Activated naive CD8-positive, alpha-beta T cell treated with anti-CD3 and anti-CD28 coated beads for 36 hours (primary cell): ENCODE data around the gene FSCN2. TPM values are rescaled to one million over a fixed set of nuclear protein-coding genes. Genes with fewer than 3 reads are reported as not detected.
A peak's percentile ranks its signal among the peaks of the same experiment; 100 is the strongest.

ENCODE experiments used
- DNase-seq: peaks from one replicate; pipeline ENCODE4 v3.0.0; 2021
- H3K27ac Mint-ChIP-seq: one replicate; pipeline ENCODE4 v1.8.0; 2022; ENCODE audit warnings: mild to moderate bottlenecking, moderate library complexity, mixed read lengths
- H3K27me3 Mint-ChIP-seq: one replicate; pipeline ENCODE4 v1.8.0; 2022; ENCODE audit warnings: mild to moderate bottlenecking, mixed read lengths
- H3K36me3 Mint-ChIP-seq: one replicate; pipeline ENCODE4 v1.8.0; 2021; ENCODE audit warnings: mild to moderate bottlenecking, mixed read lengths
- H3K4me1 Mint-ChIP-seq: one replicate; pipeline ENCODE4 v1.8.0; 2021; ENCODE audit warnings: mixed read lengths
- H3K4me3 Mint-ChIP-seq: one replicate; pipeline ENCODE4 v1.8.0; 2022; ENCODE audit warnings: mild to moderate bottlenecking, moderate library complexity, mixed read lengths
- H3K9me3 Mint-ChIP-seq: one replicate; pipeline ENCODE4 v1.8.0; 2022; ENCODE audit warnings: mixed read lengths
- total RNA-seq, 2 experiments: library from RNA; stranded (reverse); gene quantifications; one replicate each; pipeline ENCODE4 v1.2.3, GENCODE V29; 2021

The FSCN2 gene
- total RNA-seq, 2 experiments from 2014 or later: 0.29 to 0.36 TPM

DNA sequence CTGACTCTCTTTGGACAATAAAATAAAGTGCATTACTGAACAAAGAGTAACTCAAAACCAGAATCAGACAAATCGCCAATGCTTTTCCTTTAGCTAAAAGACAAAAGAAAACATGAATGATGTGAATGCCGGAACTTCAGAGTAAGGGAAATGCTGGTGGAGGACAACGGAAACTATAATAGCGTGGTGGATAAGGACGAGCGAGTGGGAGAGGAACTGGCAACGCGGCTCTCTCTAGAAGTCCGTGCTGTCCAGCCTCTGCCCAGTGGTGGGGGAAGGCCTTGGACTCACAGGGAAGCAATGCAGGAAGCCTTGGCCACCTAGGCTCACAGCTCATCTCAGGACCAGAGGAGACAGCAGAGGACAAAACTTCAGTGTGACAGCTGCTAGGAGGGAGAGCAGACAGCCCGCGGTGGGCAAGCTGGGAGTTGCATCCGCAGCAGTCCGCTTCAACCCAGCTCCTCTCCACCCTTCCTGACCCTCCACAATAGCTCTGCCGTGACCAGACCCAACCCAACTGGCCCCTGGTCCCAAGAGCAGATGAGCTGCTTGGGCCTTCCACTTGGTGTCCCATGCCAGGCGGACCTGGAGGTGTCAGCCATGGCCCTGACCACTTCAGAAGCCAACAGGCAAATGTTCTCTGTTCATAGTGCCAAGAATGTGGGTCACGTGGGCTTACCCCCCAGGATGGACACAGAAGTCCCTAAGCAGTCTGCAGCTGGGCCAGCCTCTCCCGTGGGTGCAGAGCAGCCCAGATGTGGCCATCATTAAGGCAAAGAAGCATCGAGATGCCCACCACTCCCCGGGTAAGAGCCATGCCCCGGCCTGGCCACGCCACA, 29.3 kb downstream of the FSCN2 start:
- H3K36me3 Mint-ChIP-seq: peaks cover 14% of the 10 kb centered on the region
- no peak overlapping the region for H3K27ac Mint-ChIP-seq
- H3K4me3 Mint-ChIP-seq: no peak overlapping the region
- DNase-seq: no peak
- H3K27me3 Mint-ChIP-seq: no peaks in the 10 kb centered on the region
- H3K4me1 Mint-ChIP-seq: peaks cover 15% of the 10 kb centered on the region
- no peaks in the 10 kb centered on the region for H3K9me3 Mint-ChIP-seq

DNA sequence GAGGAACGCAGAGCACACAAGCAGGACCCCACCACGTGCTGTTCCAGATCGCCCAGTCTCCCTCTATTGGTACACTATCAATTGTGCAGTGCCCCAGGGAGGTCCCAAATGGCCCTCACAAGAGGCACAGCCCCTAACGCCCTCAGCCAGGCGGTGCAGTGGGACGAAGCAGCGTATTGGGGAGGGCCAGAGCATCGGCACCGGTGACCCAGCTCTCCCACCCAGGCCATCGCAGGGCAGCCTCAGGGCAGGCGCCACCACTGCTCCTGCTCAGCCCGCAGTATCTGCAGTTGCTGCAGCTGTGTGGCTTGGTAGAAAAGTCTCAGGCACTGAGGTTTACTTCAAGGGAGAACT, 29.9 kb downstream of the FSCN2 start:
- H3K4me3 Mint-ChIP-seq: no peak overlapping the region
- peaks cover 15% of the 10 kb centered on the region for H3K4me1 Mint-ChIP-seq
- H3K27me3 Mint-ChIP-seq: no peaks in the 10 kb centered on the region
- H3K27ac Mint-ChIP-seq: no peak overlapping the region
- DNase-seq: no peak
- peaks cover 17% of the 10 kb centered on the region for H3K36me3 Mint-ChIP-seq
- H3K9me3 Mint-ChIP-seq: no peaks in the 10 kb centered on the region

DNA sequence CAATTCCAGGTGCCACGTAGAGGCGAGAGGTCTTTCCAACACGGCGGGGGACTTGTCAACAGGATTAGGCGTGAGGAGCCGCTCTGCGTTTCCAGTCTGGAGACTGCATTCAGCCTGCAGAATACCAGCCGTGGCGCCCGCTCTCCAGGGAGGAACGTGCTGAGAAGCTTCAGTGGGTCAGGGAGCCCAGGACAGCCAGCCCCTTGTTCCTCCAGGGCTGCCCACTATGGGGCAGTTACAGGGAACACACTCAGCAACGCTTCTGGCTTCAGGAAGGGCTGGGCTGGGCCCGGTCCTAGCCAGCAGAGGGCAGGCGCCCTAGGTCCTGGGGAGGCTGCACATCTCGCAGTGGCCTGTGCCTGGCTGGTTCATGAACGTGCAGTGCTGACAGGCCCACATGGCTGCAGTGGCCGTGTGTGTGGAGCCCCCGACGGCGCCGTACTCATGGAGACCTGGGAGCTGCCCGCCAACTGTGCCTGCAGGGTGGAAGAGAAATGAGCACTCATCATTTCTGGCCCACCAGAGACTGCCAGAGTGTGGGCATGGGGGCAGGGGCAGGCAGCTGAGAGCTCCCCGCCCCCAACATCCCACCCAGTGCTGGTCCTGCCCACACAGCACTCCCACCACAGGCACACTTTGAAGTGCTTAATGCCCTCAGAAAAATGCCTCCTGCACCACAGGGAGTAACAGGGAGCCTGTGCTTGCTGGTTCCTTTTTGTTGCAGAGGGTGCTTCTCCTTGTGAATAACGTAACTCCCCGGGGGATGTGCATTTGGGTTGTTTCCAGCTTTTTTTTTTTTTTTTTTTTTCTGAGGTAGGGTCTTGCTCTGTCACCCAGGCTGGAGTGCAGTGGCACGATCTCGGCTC, 31.0 kb downstream of the FSCN2 start:
- no peak for DNase-seq
- H3K4me1 Mint-ChIP-seq: peaks cover 6% of the 10 kb centered on the region
- no peaks in the 10 kb centered on the region for H3K27me3 Mint-ChIP-seq
- no peaks in the 10 kb centered on the region for H3K9me3 Mint-ChIP-seq
- H3K36me3 Mint-ChIP-seq: peaks cover 13% of the 10 kb centered on the region
- H3K27ac Mint-ChIP-seq: no peak overlapping the region
- no peak overlapping the region for H3K4me3 Mint-ChIP-seq

DNA sequence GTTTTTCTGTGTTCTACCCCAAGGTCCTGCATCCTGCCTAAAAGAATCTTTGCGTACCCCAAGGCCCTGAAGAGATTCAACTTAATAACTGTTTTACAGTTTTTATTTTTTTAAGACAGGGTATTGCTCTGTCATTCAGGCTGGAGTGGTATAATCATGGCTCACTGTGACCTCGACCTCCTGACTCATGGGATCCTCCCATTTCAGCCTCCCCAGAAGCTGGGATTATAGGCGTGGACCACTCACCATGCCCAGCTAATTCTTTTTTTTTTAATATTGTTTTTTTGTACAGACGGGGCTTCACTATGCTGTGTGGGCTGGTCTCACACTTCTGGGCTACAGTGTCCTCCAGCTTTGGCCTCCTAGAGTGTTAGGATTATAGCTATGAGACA, 33.3 kb downstream of the FSCN2 start:
- Mint-ChIP-seq H3K27ac (peak overlapping the region; percentile 66), H3K9me3 (no peaks in the 10 kb centered on the region), H3K36me3 (peaks cover 21% of the 10 kb centered on the region), H3K4me3 (no peak overlapping the region), H3K4me1 (peaks cover 2% of the 10 kb centered on the region), H3K27me3 (no peaks in the 10 kb centered on the region)
- no peak for DNase-seq

DNA sequence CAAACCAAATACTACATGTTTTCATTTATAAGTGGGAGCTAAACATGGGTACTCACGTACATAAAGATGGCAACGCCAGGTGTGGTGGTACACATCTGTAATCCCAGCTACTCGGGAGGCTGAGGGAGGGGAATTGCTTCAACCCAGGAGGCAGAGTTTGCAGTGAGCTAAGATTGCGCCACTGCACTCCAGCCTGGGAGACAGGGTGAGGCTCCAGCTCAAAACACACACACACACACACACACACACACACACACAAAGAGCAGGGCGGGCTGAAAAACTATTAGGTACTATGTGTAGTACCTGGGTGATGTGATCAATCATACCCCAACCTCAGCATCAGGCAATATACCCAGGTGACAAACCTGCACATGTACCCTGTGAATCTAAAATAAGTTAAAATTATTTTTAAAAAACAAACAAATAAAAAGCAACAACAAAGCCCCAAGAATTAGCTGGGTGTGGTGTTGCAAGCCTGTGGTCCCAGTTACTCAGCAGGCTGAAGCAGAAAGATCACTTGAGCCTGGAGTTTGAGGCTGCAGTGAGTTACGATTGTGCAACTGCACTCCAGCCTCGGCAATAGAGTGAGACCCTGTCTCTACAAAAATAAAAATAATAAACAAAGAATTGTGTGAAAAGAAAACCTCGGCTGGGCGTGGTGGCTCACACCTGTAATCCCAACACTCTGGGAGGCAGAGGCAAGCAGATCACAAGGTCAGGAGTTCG, 35.8 kb downstream of the FSCN2 start:
- peaks cover 25% of the 10 kb centered on the region for H3K36me3 Mint-ChIP-seq
- no peaks in the 10 kb centered on the region for H3K27me3 Mint-ChIP-seq
- no peaks in the 10 kb centered on the region for H3K9me3 Mint-ChIP-seq
- no peak for DNase-seq
- H3K27ac Mint-ChIP-seq: no peak overlapping the region
- no peak overlapping the region for H3K4me3 Mint-ChIP-seq
- peaks cover 2% of the 10 kb centered on the region for H3K4me1 Mint-ChIP-seq

DNA sequence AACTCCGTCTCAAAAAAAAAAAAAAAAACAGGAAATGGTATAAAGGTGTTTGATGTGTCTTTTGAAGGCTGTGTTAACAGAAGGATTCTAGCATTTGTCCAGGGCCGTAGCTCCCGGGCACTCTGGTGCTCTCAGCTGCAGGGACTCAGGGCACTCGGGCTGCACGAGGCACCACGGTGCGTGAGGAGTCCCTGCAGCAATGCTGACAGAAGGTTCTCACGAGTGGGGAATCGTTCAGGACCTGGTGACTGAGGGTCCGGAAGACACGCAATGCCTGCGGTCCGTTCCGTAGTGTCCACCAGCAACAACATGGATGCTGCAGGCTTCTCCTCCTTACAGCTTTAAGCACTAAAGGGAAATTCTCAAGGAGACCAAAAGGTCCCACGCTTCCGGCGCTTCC, 36.6 kb downstream of the FSCN2 start:
- Mint-ChIP-seq H3K27ac (no peak overlapping the region), H3K4me1 (peaks cover 2% of the 10 kb centered on the region), H3K36me3 (peaks cover 26% of the 10 kb centered on the region), H3K27me3 (no peaks in the 10 kb centered on the region), H3K9me3 (no peaks in the 10 kb centered on the region), H3K4me3 (no peak overlapping the region)
- no peak for DNase-seq

DNA sequence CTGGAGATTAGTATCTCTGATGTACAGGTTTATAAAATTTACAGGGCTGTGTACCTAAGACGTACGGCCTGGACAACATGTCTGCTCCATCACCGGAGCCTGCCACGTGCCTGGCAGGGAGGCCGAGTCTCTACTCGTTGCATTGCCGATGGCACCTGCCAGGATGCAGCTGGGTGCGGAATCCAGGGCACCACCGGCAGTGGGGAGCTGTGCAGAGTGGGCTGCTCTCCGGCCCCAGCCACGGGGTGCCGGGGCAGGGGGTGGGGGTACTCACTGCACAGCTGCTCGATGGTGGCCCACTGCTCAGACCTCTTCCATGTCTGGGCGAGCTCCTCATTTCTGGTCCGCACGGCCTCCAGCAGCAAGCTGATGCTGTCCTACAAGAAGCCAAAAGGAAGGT, 37.1 kb downstream of the FSCN2 start:
- no peak for DNase-seq
- Mint-ChIP-seq H3K27me3 (no peaks in the 10 kb centered on the region), H3K4me3 (no peak overlapping the region), H3K27ac (no peak overlapping the region), H3K9me3 (no peaks in the 10 kb centered on the region), H3K36me3 (peaks cover 26% of the 10 kb centered on the region), H3K4me1 (peaks cover 2% of the 10 kb centered on the region)

DNA sequence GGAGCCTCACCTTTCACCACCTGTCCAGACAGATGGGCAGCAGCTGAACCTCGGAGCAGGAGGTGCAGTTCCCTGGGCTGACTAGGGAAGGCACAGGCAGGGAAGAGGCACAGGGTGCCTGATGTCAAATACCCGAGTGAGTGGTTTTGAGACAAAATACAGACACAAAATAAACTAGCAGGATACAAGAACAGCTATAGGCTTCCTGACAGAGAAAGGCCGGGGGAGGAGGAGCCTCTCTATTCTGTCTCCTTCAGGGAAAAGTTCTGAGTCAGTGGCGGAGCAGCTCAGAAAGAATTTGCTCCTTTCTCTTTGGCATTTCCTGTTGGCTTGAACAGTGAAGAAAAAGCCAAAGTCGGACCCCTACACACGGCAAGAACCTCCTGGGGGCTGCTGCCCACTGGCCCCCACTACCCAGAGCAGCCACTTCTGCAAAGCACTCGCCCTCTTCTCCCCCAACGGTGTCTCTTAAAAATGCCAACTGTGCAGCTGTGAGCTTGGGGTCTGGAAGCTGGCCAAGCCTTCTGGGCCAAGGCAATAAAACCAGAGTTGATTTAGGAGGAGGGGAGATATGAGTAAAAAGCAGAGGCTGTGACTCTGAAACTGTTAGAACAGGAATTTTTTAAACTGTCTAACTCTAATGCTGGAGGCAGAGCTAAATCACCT, 38.4 kb downstream of the FSCN2 start:
- no peaks in the 10 kb centered on the region for H3K27me3 Mint-ChIP-seq
- no peak overlapping the region for H3K4me3 Mint-ChIP-seq
- no peak overlapping the region for H3K27ac Mint-ChIP-seq
- DNase-seq: no peak
- H3K9me3 Mint-ChIP-seq: no peaks in the 10 kb centered on the region
- H3K4me1 Mint-ChIP-seq: no peaks in the 10 kb centered on the region
- H3K36me3 Mint-ChIP-seq: peaks cover 24% of the 10 kb centered on the region

DNA sequence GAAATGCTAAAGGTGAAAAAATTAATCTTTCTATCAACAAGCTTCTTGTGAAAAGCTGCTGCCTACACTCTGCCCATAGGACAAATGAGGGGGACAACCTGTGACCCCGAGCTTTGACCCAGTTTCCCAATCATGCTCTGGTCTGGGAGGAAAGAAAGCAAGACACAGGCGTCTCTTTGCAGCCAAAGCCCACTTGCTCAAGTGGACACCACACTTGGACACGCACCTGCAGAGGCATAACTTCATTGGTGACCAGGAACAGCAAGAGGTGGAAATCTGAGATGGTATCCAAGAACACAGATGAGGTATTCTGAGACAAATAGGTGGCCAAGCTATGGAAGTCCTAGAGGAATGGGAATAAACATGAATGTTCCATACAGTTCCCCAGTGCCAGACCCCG, 39.0 kb downstream of the FSCN2 start:
- Mint-ChIP-seq H3K4me1 (no peaks in the 10 kb centered on the region), H3K4me3 (no peak overlapping the region), H3K9me3 (no peaks in the 10 kb centered on the region), H3K27ac (no peak overlapping the region), H3K36me3 (peaks cover 24% of the 10 kb centered on the region), H3K27me3 (no peaks in the 10 kb centered on the region)
- no peak for DNase-seq

DNA sequence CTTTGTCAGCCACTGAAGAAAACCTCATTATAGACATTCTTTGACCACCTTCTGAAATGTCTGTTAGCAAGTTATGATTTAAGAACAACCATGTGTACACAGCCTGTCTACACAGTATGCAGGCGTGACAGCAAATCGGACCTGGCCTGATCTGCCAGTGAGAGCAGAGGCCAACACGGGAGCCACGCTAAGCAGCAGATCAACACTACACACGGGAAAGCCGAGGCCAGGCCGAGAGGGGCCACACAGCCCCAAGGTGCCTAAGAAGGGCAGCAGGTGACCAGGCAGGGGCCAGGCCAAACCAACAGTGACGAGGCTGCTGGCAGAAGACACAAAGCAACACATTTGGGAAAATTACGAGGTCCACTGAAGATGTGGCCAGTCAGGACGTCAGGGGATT, 40.2 kb downstream of the FSCN2 start:
- H3K4me3 Mint-ChIP-seq: no peak overlapping the region
- H3K27ac Mint-ChIP-seq: no peak overlapping the region
- no peaks in the 10 kb centered on the region for H3K27me3 Mint-ChIP-seq
- no peaks in the 10 kb centered on the region for H3K9me3 Mint-ChIP-seq
- DNase-seq: no peak
- peaks cover 25% of the 10 kb centered on the region for H3K36me3 Mint-ChIP-seq
- H3K4me1 Mint-ChIP-seq: no peaks in the 10 kb centered on the region

DNA sequence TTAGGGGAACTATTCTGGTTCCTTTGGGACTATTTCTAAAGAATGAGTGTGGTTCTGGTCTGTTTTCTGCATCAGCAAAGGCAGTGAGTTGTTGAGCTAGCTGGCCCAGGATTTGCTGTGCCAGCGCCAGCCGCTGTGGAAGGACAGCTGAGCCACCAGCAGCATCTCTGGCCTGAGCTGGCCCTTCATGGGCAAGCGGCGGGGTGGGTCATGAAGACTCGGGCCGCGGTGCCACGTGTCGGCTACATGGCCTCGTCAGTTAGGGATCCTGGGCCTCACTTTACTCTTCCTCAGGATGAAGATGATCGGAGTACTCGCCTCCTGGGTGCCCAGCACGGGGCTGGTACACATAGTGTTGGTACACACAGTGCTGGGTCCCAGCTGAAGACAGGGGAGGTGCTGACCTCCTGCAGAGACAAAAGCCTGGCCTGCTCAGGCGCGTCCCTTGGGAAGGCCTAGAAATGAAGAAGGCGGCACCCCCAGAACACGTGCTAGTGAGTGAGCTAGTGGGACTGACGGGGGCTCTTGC, 41.9 kb downstream of the FSCN2 start:
- Mint-ChIP-seq H3K4me3 (no peak overlapping the region), H3K27ac (no peak overlapping the region), H3K27me3 (no peaks in the 10 kb centered on the region), H3K4me1 (no peaks in the 10 kb centered on the region), H3K9me3 (no peaks in the 10 kb centered on the region), H3K36me3 (peaks cover 25% of the 10 kb centered on the region)
- no peak for DNase-seq

DNA sequence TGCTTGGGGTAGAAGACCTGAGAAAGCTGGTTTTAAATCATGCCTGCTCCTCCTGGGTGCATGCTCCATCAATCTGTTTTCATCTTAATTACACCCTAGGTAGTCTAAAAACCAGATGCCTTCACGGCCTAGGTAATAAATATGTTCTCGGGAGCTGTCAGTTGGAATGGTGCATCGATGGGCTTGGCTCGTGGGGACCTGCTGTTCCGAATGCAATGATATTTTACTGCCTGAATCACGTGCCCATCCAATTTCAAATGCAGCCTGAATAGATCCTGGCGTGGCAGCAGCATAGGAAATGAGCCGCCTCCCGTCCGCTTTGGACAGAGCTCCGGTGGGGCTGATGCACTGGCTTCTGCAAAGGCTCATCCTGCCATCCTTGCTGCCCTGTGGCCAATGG, 42.8 kb downstream of the FSCN2 start:
- Mint-ChIP-seq H3K9me3 (no peaks in the 10 kb centered on the region), H3K4me3 (no peak overlapping the region), H3K36me3 (peaks cover 19% of the 10 kb centered on the region), H3K4me1 (no peaks in the 10 kb centered on the region), H3K27me3 (no peaks in the 10 kb centered on the region), H3K27ac (no peak overlapping the region)
- DNase-seq: no peak

DNA sequence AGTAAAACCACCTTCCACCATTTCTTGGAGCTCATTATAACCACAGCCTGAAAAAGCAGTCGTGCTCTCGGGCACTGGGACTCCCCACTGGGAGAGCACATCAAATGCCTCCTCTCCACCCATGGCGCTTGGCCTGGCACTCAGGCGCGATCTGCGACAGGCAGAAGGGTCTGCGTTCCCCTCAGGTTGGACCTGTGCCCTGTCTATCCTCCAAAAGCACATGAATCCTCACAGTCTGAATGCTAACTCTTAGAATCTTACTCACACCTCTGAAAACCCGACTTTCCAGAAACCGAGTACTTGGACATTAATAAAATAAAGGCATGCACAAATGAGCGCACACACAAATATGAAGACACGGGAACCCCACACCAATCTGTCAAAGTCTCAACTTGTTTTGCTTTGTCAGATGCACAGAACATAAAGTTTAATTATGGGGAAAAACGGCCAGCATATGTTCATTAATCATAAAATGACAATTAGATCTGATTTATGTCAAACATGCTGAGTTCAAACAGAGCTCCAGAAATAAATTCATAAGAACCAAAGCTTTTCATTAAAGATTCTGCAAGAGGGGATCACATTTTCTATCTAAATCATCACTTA, 44.5 kb downstream of the FSCN2 start:
- Mint-ChIP-seq H3K36me3 (peaks cover 20% of the 10 kb centered on the region), H3K4me3 (no peak overlapping the region), H3K27ac (no peak overlapping the region), H3K9me3 (no peaks in the 10 kb centered on the region), H3K27me3 (no peaks in the 10 kb centered on the region), H3K4me1 (no peaks in the 10 kb centered on the region)
- no peak for DNase-seq
